ENCODE measurements around the gene SRCAP.

The SRCAP gene

GRCh38 chr16:30665155-30665829 is 33.7 kb upstream of the SRCAP start:
- POLR2A ChIA-PET, result interaction anchor here (0.8 to 2.0 kb wide), 5 partner anchors 31 to 209 kb away, joined by 3 to 5 read pairs (median 3); no protein-coding TSS in a partner anchor
- no peak for DNase-seq (ENCODE audit: extremely low spot score)
- TF ChIP-seq L3MBTL2 (conservative IDR thresholded peaks at IDR 0.05), result no peak
- TF ChIP-seq FOXK2 (IDR thresholded peaks at IDR 0.05), result no peak
- TF ChIP-seq CTBP1 (IDR thresholded peaks at IDR 0.05; ENCODE audit: borderline replicate concordance), result no peak
- TF ChIP-seq, protein P1, sequence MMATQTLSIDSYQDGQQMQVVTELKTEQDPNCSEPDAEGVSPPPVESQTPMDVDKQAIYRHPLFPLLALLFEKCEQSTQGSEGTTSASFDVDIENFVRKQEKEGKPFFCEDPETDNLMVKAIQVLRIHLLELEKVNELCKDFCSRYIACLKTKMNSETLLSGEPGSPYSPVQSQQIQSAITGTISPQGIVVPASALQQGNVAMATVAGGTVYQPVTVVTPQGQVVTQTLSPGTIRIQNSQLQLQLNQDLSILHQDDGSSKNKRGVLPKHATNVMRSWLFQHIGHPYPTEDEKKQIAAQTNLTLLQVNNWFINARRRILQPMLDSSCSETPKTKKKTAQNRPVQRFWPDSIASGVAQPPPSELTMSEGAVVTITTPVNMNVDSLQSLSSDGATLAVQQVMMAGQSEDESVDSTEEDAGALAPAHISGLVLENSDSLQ (IDR thresholded peaks at IDR 0.05), result no peak
- no peak for TF ChIP-seq TARDBP (IDR thresholded peaks at IDR 0.05)
- no peak for TF ChIP-seq HDGF (IDR thresholded peaks at IDR 0.05; ENCODE audit: borderline replicate concordance)
- TF ChIP-seq BHLHE40 (IDR thresholded peaks at IDR 0.05; ENCODE audit: borderline replicate concordance), result no peak
- TF ChIP-seq ARNT (IDR thresholded peaks at IDR 0.05), result no peak
- no peak for TF ChIP-seq FOXM1 (IDR thresholded peaks at IDR 0.05; ENCODE audit: borderline replicate concordance)
- CTCF ChIA-PET, result interaction anchor here (0.6 to 2.0 kb wide), 3 partner anchors 29 to 253 kb away, joined by 3 to 10 read pairs (median 3); no protein-coding TSS in a partner anchor

DNA sequence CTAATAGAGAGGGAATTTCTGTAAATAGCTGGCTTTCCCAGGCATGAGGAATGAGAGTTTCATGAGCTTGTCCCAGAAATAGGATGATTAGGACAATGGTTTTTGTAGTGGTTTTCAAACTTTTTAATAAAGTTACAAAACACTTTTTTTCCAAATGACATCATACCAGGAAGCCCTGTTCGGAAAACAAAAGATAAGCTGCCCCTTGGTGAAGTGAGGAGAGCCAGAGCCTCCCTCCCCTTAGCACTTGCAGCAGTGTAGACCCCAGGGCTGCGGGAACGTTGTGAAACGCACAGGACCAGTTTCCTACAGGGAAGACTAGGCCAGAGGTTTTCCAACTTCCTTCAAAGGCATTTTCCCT is 33.2 kb upstream of the SRCAP start:
- TF ChIP-seq FOXA1 (IDR thresholded peaks at IDR 0.05) (no peak), CTBP1 (IDR thresholded peaks at IDR 0.05; ENCODE audit: borderline replicate concordance) (no peak), TARDBP (IDR thresholded peaks at IDR 0.05) (no peak), L3MBTL2 (conservative IDR thresholded peaks at IDR 0.05) (no peak), ELF4 (IDR thresholded peaks at IDR 0.05) (no peak), ZNF384 (IDR thresholded peaks at IDR 0.05) (no peak), FOXM1 (IDR thresholded peaks at IDR 0.05; ENCODE audit: borderline replicate concordance) (no peak), FOXK2 (IDR thresholded peaks at IDR 0.05) (no peak), SP1 (IDR thresholded peaks at IDR 0.05) (no peak), LEF1 (IDR thresholded peaks at IDR 0.05; ENCODE audit: borderline replicate concordance) (no peak)
- no peak for DNase-seq (ENCODE audit: extremely low spot score)
- ChIA-PET POLR2A (interaction anchor here (0.8 to 2.0 kb wide), 5 partner anchors 31 to 209 kb away, joined by 3 to 5 read pairs (median 3); no protein-coding TSS in a partner anchor), CTCF (interaction anchor here (0.6 to 2.0 kb wide), 3 partner anchors 28 to 253 kb away, joined by 3 to 10 read pairs (median 3); no protein-coding TSS in a partner anchor)

DNA sequence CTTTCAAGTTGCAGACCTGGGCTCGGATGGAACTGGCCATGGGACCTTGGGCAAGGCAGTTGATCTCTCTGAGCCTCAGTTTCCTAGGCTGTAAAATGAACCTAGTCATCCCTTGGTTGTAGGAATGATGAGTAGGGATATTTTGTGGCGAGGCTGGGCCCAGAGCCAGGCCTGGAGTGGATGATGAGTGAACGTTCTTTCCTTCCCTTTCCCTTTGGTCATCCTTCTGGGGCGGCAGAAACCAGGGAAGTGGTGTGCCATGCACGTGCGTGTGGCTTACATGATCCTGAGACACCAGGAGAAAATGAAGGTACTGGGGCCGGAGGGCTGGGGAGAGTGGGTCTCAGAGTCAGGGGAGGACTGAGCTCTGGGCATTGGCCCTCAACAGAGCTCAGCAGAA is 32.3 kb upstream of the SRCAP start:
- ChIA-PET POLR2A (interaction anchor here (2.0 to 2.3 kb wide), 2 partner anchors 8 to 30 kb away, joined by 5 to 9 read pairs; partner anchors contain the start of gene FBRS), CTCF (interaction anchor here (0.7 kb wide), 1 partner anchor 15 kb away, joined by 4 read pairs; no protein-coding TSS in a partner anchor)
- TF ChIP-seq TARDBP (IDR thresholded peaks at IDR 0.05), result no peak
- TF ChIP-seq SP1 (IDR thresholded peaks at IDR 0.05), result no peak
- no peak for TF ChIP-seq SUZ12 (IDR thresholded peaks at IDR 0.05)
- DNase-seq (ENCODE audit: extremely low spot score), result no peak

- CTCF ChIA-PET, result interaction anchor here (0.7 kb wide), 1 partner anchor 15 kb away, joined by 4 read pairs; no protein-coding TSS in a partner anchor
- POLR2A ChIA-PET, result interaction anchor here (2.3 kb wide), 1 partner anchor 9 kb away, joined by 9 read pairs; the partner anchor contains the start of gene FBRS
- DNase-seq (ENCODE audit: extremely low spot score), result no peak
- no peak for TF ChIP-seq CTBP1 (IDR thresholded peaks at IDR 0.05; ENCODE audit: borderline replicate concordance)
- no peak for TF ChIP-seq ZNF384 (IDR thresholded peaks at IDR 0.05)
- no peak for TF ChIP-seq BHLHE40 (IDR thresholded peaks at IDR 0.05; ENCODE audit: borderline replicate concordance)
- TF ChIP-seq SUZ12 (IDR thresholded peaks at IDR 0.05), result no peak
- no peak for TF ChIP-seq FOXA1 (IDR thresholded peaks at IDR 0.05)
- TF ChIP-seq SP1 (IDR thresholded peaks at IDR 0.05), result no peak
- no peak for TF ChIP-seq HDGF (IDR thresholded peaks at IDR 0.05; ENCODE audit: borderline replicate concordance)
- no peak for TF ChIP-seq L3MBTL2 (conservative IDR thresholded peaks at IDR 0.05)
- TF ChIP-seq, protein P1 (IDR thresholded peaks at IDR 0.05), result no peak
Measured at GRCh38 chr16:30667361-30667905, 31.5 kb upstream of the SRCAP start.

DNA sequence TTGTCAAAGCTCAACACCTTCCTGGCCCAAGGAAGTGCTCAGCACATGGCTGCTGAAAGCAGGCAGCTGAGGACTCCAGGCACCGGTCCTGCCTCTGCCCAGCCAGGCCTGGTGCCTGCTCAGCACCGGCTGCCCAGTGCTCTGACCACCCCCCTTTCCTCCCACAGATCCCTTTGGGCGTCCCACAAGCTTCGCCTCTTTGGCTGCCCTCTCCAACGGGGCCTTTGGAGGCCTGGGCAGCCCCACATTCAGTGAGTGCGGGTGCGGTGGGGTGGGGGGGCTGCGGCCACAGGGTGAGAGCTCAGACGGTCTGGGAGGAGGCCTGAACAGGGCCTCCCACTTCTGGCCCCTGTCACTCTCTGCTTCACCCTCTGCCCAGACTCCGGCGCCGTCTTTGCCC is 30.6 kb upstream of the SRCAP start:
- TF ChIP-seq CTBP1 (IDR thresholded peaks at IDR 0.05; ENCODE audit: borderline replicate concordance) (no peak), SP1 (IDR thresholded peaks at IDR 0.05) (no peak), NFRKB (IDR thresholded peaks at IDR 0.05) (no peak), LEF1 (IDR thresholded peaks at IDR 0.05; ENCODE audit: borderline replicate concordance) (no peak), TARDBP (IDR thresholded peaks at IDR 0.05) (no peak), L3MBTL2 (conservative IDR thresholded peaks at IDR 0.05) (no peak), SUZ12 (IDR thresholded peaks at IDR 0.05) (no peak), ELF4 (IDR thresholded peaks at IDR 0.05) (no peak), FOXK2 (IDR thresholded peaks at IDR 0.05) (no peak), BHLHE40 (IDR thresholded peaks at IDR 0.05; ENCODE audit: borderline replicate concordance) (no peak), FOXM1 (IDR thresholded peaks at IDR 0.05; ENCODE audit: borderline replicate concordance) (no peak), ARNT (IDR thresholded peaks at IDR 0.05) (no peak), FOXA1 (IDR thresholded peaks at IDR 0.05) (no peak), ZNF384 (IDR thresholded peaks at IDR 0.05) (no peak), HDGF (IDR thresholded peaks at IDR 0.05; ENCODE audit: borderline replicate concordance) (no peak)
- TF ChIP-seq, protein P1 (IDR thresholded peaks at IDR 0.05), result no peak
- POLR2A ChIA-PET, result interaction anchor here (2.3 kb wide), 1 partner anchor 10 kb away, joined by 9 read pairs; the partner anchor contains the start of gene FBRS

More for the DNA sequence above, 30.6 kb upstream of the SRCAP start:
- CTCF ChIA-PET, result no interaction called here
- DNase-seq (ENCODE audit: extremely low spot score), result no peak
